Tongue (tissue), 3 donors: ENCODE measurements around the gene GPR21. TPM values are rescaled to one million over a fixed set of nuclear protein-coding genes. Genes with fewer than 3 reads are reported as not detected.

Experiments used
- DNase-seq: peaks from one replicate; pipeline ENCODE4 v3.0.0-alpha.2; 2015
- small RNA-seq: library from RNA; depleted of rRNA; stranded (forward); fragments of <200 nt; gene quantifications from one replicate; pipeline ENCODE3, GENCODE V24; 2014; ENCODE audit warnings: low replicate concordance
- total RNA-seq: library from RNA; depleted of rRNA; stranded (reverse); fragments of >200 nt; gene quantifications from one replicate; pipeline ENCODE4 v1.2.3, GENCODE V29; 2014

Gene GPR21
- total RNA-seq, 1 donor from 2014 or later = 2.6 TPM

DNA sequence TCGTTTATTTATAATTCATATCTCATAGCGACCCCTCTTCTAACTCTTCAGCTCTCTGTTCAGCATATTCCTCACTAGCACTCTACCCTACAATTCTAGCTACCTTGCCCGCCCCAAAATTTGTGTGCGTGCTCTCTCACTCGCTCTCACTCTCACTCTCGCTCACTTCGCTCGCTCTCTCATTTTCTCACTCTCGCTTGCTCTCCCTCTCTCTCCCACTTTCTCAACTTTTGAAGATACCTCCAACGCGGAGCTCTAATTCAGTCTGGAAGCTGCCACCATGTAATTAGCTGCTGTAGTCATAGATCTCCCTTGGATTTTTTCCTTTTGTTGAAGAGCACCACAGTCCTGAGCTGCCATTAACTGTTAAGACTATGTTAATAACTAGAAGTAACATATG, 30.4 kb downstream of the GPR21 start:
- no peak for DNase-seq

- DNase-seq = no peak
These were observed 31.2 kb downstream of the GPR21 start for GRCh38 chr9:123064716-123065115.

DNA sequence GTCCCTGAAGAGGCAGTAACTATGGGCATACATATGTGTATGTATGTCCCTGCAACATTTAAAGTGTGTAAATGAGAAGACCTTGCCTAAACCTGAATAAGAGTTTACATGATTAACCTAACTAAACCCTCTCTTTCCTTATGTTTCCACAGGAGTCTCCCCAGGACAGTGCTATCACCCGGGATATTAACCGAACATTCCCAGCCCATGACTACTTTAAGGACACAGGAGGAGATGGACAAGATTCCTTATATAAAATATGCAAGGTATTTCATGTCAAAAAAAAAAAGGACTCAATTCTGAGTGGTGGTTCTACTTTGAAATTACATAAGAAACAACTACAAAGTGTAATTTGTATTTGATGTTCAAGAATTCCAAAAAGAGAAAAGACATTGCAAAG, 31.7 kb downstream of the GPR21 start:
- DNase-seq = no peak

- DNase-seq = no peak
These were observed 33.7 kb downstream of the GPR21 start for GRCh38 chr9:123067136-123067535.

- no peak for DNase-seq
These were observed 35.6 kb downstream of the GPR21 start for GRCh38 chr9:123069010-123069481.

DNA sequence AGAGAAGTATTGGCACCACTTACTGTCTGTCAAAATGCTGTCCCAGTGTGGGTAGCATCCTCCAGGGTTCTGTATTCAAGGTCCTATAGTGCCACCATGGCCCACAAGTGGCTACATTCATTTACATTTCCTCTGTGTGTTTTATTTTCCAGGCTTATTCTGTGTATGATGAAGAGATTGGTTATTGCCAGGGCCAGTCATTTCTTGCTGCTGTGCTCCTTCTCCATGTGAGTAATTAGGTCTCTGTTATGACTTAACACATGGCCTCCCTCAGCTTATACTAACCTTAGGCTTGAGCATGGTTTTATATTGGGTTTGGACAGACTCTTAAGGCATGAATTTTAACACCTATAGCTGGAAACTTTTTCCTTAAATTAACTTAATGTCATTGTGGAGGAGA, 36.7 kb downstream of the GPR21 start:
- DNase-seq = no peak

- no peak for DNase-seq
These were observed 39.0 kb downstream of the GPR21 start for GRCh38 chr9:123072407-123072995.

GRCh38 chr9:123073441-123073840, 40.0 kb downstream of the GPR21 start:
- no peak for DNase-seq

GRCh38 chr9:123073991-123074422, 40.5 kb downstream of the GPR21 start:
- no peak for DNase-seq

DNA sequence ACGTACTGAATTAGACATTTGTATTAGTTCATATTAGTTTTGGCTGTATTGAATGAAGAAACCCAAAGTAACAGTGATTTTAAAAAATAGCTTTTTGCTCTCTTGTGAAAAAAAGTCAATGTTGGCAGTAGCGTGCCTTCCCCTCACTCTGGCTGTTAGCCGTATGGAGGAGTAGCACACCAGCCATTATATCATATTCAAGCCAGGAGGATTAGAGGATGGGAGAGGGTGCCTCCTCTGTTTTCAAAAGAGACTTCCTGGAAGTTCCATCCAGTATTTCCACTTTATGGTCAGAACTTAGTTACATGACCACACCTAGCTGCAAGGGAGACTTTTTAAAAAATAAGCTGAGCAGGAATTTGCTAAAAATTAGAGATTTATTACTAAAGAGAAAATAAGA, 41.2 kb downstream of the GPR21 start:
- no peak for DNase-seq

DNA sequence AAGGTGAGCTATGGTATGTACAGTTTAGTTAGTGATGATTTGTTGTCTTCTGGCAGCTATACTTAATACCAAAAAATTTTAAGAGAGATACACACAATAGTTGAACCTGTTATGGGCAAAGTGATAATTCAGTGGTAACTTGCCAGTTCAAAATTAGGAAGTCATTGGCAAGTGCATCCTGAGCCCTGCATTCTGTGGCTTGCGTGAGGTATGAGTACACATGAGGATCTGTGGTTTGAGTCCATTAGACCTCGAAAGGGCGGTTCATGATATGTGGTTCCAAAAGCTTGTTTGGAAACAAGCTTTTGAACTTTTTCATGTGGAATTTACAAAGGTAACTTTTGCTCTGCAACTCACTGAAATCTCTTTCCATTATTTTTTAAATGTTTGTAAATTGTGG, 47.0 kb downstream of the GPR21 start:
- DNase-seq = no peak

GRCh38 chr9:123081824-123082223, 48.4 kb downstream of the GPR21 start:
- DNase-seq = peak; percentile 59

DNA sequence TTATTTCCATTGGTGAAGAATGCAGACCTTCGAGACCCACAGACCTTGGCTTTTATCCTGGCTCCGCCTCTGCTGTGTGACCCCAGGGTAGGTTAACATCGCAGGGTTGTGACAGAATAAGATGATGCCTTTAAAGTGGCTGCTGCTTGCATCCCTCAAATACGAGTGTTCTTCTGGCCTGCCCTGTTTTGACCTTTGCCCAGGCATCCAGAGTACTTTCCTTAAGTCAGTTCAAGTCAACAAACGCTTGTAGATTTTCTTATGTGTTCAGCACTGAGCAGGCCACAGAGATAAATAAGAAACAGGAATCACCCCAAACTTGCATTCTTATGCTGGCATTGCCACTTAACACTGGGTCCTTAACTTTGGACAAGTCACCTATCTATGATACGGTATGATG, 50.2 kb downstream of the GPR21 start:
- DNase-seq = no peak

DNA sequence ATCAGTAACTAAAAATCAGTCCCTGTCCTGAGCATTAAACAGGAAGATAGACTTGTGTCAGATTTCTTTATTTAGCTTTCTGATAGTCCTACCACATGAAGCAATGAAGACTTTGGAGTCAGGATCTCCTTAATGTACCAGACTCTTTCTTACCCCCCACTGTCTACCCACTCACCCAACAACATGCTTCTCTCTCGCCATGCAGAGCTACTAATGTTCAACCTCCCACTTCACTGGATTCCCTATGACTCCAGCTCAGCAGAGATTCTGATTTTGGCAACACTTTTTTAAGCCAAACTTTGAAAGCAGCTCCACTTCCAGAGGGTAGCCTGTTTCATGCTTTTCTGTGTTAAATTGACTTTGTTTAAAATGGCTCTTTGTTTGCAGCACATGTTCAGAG, 50.8 kb downstream of the GPR21 start:
- DNase-seq = no peak

Small RNA genes lying within 50 kb of the gene (small RNA-seq; reads per million reads assigned to genes)
- gene GPR21 = not detected

Other genes with a start within 250 kb of the GPR21 start
- not detected for gene OR5C1, start 244.7 kb upstream of the GPR21 start, total RNA-seq
- not detected for gene OR1K1, start 233.5 kb upstream of the GPR21 start, total RNA-seq
- 28.8 TPM for gene PDCL, start 205.1 kb upstream of the GPR21 start, total RNA-seq
- gene RC3H2, start 128.3 kb upstream of the GPR21 start, total RNA-seq = 55.4 TPM
- gene ZBTB6, start 120.3 kb upstream of the GPR21 start, total RNA-seq = 19.2 TPM
- gene ZBTB26, start 102.2 kb upstream of the GPR21 start, total RNA-seq = 8.4 TPM
- 83.2 TPM for gene RABGAP1, start 92.6 kb upstream of the GPR21 start, total RNA-seq
- gene STRBP, start 234.9 kb downstream of the GPR21 start, total RNA-seq = 26.3 TPM